Neural progenitor cell (in vitro differentiated cells): ENCODE results near the gene COX10.

Experiments
- CTCF ChIP-seq: fragments of 200-600 bp; sonication (generic); IDR thresholded peaks from 2 replicates; pipeline ENCODE4 v1.5.1; 2017; ENCODE audit warnings: antibody characterized with exemption, mild to moderate bottlenecking
- EZH2 ChIP-seq: fragments of 200-600 bp; sonication (generic); IDR thresholded peaks from 2 replicates; pipeline ENCODE4 v1.6.1; 2017; ENCODE audit warnings: antibody characterized with exemption, mild to moderate bottlenecking, moderate library complexity

- TF ChIP-seq CTCF: no peak
- TF ChIP-seq EZH2: no peak
Observed at GRCh38 chr17:14206891-14207290, 137.6 kb downstream of the COX10 start.
